A673 (cell line): ENCODE data around the gene NHERF2.

Source experiments
- CTCF ChIP-seq: fragments of 300-800, 200-600 bp; sonication (generic); conservative IDR thresholded peaks from 2 replicates; pipeline ENCODE4 v1.5.1; 2017; ENCODE audit warnings: low read depth, mild to moderate bottlenecking, antibody characterized with exemption, low read length, moderate library complexity, mixed read lengths
- EZH2 ChIP-seq: fragments of 200-600 bp; sonication (generic); IDR thresholded peaks from 2 replicates; pipeline ENCODE4 v1.6.1; 2017; ENCODE audit warnings: borderline replicate concordance, low read depth, mild to moderate bottlenecking, mixed read lengths, antibody characterized with exemption, low read length; ENCODE audit not compliant: poor library complexity, severe bottlenecking

- TF ChIP-seq CTCF (no peak), EZH2 (no peak)
Observed at GRCh38 chr16:2087748-2088631, 61.3 kb downstream of the NHERF2 start.
